Hippocampal formation (tissue), 2 donors: ENCODE results near the gene SAP30L.

Experiments
- DNase-seq, 2 donors: peaks; one replicate each; lab custom pipeline; 2025; lab: John Stamatoyannopoulos, UW

The SAP30L gene

GRCh38 chr5:154465169-154465568 is 19.4 kb downstream of the SAP30L start:
- DNase-seq: no peak

- no peak for DNase-seq
Observed at GRCh38 chr5:154466147-154466546, 20.4 kb downstream of the SAP30L start.

GRCh38 chr5:154466671-154467070 is 20.9 kb downstream of the SAP30L start:
- no peak for DNase-seq

- DNase-seq: peak; percentile 41 to 61
Observed at GRCh38 chr5:154467655-154468354, 22.0 kb downstream of the SAP30L start.

GRCh38 chr5:154470137-154470536 is 24.3 kb downstream of the SAP30L start:
- no peak for DNase-seq

GRCh38 chr5:154470947-154471870 is 25.4 kb downstream of the SAP30L start:
- no peak for DNase-seq

GRCh38 chr5:154472871-154473580 is 27.2 kb downstream of the SAP30L start:
- DNase-seq: no peak

- DNase-seq: no peak
Observed at GRCh38 chr5:154473581-154474283, 27.9 kb downstream of the SAP30L start.

- DNase-seq: no peak
Observed at GRCh38 chr5:154474396-154475334, 28.9 kb downstream of the SAP30L start.

- no peak for DNase-seq
Observed at GRCh38 chr5:154475591-154476353, 30.0 kb downstream of the SAP30L start.

GRCh38 chr5:154476354-154477205 is 30.8 kb downstream of the SAP30L start:
- DNase-seq: no peak

GRCh38 chr5:154477382-154478223 is 31.8 kb downstream of the SAP30L start:
- DNase-seq: no peak

GRCh38 chr5:154478224-154478565 is 32.4 kb downstream of the SAP30L start, which contains the start of gene HAND1:
HAND1 (minus strand) TSS chr5:154478227; CDS start chr5:154478008, 219 bp downstream.
- DNase-seq: no peak

- no peak for DNase-seq
Observed at GRCh38 chr5:154478752-154479159, 33.0 kb downstream of the SAP30L start.

GRCh38 chr5:154479160-154479943 is 33.6 kb downstream of the SAP30L start:
- DNase-seq: no peak

GRCh38 chr5:154479944-154480750 is 34.4 kb downstream of the SAP30L start:
- DNase-seq: no peak
